ENCODE data around the gene ABHD6. TPM values are rescaled to one million over a fixed set of nuclear protein-coding genes. Genes with fewer than 3 reads are reported as not detected.

ABHD6 gene
- total RNA-seq, 6 donors from 2014 or later, result 9.7 to 54.7 (median 16.9) TPM

DNA sequence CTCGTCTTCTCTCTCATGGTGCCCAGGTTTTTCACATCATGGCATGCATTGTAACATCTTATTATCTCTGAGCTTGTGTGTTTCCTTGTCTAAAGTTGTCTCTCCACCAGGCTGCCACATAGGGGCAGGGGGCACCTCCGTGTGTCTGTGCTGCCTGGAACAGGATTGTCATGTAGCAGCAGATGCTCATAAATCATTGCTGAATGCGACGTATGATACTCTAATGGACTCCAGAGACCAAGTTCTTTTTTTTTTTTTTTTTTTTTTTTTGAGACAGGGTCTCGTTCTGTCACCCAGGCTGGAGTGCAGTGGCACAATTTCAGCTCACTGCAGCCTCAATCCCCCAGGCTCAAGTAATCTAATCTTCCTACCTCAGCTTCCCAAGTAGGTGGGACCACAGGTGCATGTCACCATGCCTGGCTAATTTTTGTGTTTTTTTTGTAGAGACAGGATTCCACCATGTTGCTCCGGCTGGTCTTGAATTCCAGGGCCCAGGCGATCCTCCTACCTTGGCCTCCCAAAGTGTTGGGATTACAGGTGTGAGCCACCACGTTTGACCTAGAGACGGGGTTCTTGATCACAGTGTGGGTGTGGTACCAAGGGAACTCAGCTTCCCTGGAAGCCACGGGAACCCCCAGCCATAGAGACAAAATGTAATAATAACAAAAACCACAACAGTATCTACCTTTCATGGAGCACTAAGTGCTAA lies 22.1 kb upstream of the ABHD6 start:
- Histone ChIP-seq H3K4me1 (peaks cover 16 to 27% (median 19%) of the 10 kb centered on the region in 4 donors), H3K4me3 (no peak overlapping the region), H3K27me3 (no peaks in the 10 kb centered on the region), H3K9me3 (no peaks in the 10 kb centered on the region), H3K36me3 (no peaks in the 10 kb centered on the region), H3K27ac (peak overlapping the region in 3 of 4 donors; percentile 39 to 46 (median 42))
- 68 to 76% methylated on average over 10 of the region's 10 CpGs for WGBS, 2 donors
- DNase-seq (no peak), ATAC-seq (ENCODE audit: low FRiP score in 2 of 2) (no peak)
- no peak for TF ChIP-seq POLR2A (IDR thresholded peaks at IDR 0.05)
- TF ChIP-seq EP300 (IDR thresholded peaks at IDR 0.05), result no peak
- TF ChIP-seq, protein P1, sequence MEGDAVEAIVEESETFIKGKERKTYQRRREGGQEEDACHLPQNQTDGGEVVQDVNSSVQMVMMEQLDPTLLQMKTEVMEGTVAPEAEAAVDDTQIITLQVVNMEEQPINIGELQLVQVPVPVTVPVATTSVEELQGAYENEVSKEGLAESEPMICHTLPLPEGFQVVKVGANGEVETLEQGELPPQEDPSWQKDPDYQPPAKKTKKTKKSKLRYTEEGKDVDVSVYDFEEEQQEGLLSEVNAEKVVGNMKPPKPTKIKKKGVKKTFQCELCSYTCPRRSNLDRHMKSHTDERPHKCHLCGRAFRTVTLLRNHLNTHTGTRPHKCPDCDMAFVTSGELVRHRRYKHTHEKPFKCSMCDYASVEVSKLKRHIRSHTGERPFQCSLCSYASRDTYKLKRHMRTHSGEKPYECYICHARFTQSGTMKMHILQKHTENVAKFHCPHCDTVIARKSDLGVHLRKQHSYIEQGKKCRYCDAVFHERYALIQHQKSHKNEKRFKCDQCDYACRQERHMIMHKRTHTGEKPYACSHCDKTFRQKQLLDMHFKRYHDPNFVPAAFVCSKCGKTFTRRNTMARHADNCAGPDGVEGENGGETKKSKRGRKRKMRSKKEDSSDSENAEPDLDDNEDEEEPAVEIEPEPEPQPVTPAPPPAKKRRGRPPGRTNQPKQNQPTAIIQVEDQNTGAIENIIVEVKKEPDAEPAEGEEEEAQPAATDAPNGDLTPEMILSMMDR (IDR thresholded peaks at IDR 0.05), result no peak
- TF ChIP-seq POLR2AphosphoS5 (IDR thresholded peaks at IDR 0.05), result no peak

DNA sequence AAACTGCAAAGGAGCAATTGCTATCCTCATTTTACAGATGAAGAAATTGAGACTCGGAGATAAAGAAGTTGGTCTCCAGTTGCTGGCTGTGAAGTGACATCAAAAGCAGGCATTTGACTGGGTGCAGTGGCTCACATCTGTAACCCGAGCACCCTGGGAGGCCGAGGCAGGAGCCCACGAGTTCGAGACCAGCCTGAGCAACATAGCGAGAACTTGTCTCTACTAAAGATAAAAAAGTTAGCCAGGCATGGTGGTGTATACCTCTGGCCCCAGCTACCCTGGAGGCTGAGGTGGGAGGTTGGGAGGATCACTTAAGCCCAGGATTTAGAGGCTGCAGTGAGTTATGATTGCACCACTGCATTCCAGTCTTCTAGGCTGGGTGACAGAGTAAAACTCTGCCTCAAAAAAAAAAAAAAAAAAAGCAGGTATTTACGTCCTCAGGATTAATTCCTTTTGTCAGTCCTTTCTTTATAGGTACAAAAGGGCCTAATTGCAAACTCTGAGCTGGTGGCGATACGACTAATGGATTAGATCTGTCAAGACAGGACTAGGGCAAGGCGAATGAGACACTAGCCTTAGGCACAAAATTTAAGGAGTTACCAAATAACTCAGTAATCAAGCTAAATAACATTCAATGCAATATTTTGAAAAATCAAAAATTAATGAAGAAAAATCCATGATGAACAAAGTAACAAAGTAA lies 20.9 kb upstream of the ABHD6 start:
- peak overlapping the region in 2 of 4 donors; percentile 42 to 51 for H3K27ac ChIP-seq
- H3K4me1 ChIP-seq, result peaks cover 16 to 27% (median 19%) of the 10 kb centered on the region in 4 donors
- TF ChIP-seq, protein P1 (IDR thresholded peaks at IDR 0.05), result no peak
- TF ChIP-seq EP300 (IDR thresholded peaks at IDR 0.05) (no peak), POLR2A (IDR thresholded peaks at IDR 0.05) (no peak), POLR2AphosphoS5 (IDR thresholded peaks at IDR 0.05) (no peak)

DNA sequence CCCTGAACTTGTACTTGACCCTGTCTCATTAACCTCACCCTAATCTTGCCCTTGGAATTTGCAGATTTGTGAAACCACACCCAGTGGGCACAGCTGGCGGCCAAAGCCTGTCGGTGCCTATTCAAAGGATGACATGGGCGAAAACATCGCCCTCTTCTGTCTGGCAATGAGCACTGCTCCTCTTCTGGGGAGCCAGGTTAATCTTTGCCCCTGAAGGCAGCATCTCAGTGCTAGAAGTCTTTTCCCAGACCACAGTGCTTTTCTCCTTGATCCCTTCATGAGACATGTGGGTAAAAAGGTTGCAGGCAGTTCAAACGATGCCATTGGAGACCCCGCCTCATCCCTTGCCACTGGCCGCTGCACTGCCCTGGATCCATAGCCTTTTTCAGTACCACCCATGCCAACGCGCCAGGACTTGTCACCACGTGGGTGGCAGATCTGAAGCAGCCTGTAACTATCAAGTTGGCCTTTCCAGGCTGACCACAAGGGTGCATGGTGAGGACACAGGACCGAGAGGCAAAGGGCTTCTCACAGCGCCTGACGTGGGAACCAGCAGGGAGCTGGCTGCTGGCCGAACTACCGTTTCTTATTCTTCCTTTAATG lies 20.3 kb upstream of the ABHD6 start:
- no peaks in the 10 kb centered on the region for H3K27me3 ChIP-seq
- DNase-seq, result peak; percentile 43 to 82
- no peaks in the 10 kb centered on the region for H3K36me3 ChIP-seq
- WGBS, 2 donors, result 6 to 13% methylated on average over 9 to 15 of the region's 15 CpGs
- peak; percentile 80 to 88 for ATAC-seq (ENCODE audit: low FRiP score in 2 of 2)
- H3K4me1 ChIP-seq, result peaks cover 16 to 27% (median 19%) of the 10 kb centered on the region in 4 donors
- H3K4me3 ChIP-seq, result no peak overlapping the region
- peak overlapping the region in 3 of 4 donors; percentile 16 to 51 (median 48) for H3K27ac ChIP-seq
- H3K9me3 ChIP-seq, result no peaks in the 10 kb centered on the region
- TF ChIP-seq EP300 (IDR thresholded peaks at IDR 0.05), result no peak
- TF ChIP-seq, protein P1 (IDR thresholded peaks at IDR 0.05), result peak; percentile 71 to 83 (median 79)

More for the DNA sequence above, 20.9 kb upstream of the ABHD6 start:
- Histone ChIP-seq H3K36me3 (no peaks in the 10 kb centered on the region), H3K9me3 (no peaks in the 10 kb centered on the region), H3K27me3 (no peaks in the 10 kb centered on the region), H3K4me3 (no peak overlapping the region)
- 79 to 81% methylated on average over 10 of the region's 10 CpGs for WGBS, 2 donors
- ATAC-seq (ENCODE audit: low FRiP score in 2 of 2) (no peak), DNase-seq (no peak)

DNA sequence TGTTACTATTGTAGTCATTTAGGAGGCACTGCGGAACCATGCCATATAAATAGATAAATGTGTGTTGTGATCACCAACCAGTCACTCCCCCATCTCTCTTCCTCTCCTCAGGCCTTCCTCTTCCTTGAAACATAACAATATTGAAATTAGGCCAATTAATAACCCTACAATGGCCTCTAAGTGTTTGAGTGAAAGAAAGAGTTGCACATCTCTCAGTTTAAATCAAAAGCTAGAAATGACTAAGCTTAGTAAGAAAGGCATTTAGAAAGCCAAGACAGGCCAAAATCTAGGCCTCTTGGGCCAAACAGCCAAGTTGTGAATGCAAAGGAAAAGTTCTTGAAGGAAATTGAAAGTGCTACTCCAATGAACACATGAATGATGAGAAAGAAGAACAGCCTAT lies 18.7 kb upstream of the ABHD6 start:
- peak overlapping the region in 1 of 4 donors; percentile 3 for H3K27ac ChIP-seq
- ATAC-seq (ENCODE audit: low FRiP score in 2 of 2) (no peak), DNase-seq (no peak)
- no peaks in the 10 kb centered on the region for H3K9me3 ChIP-seq
- TF ChIP-seq, protein P1 (IDR thresholded peaks at IDR 0.05), result no peak
- TF ChIP-seq POLR2A (IDR thresholded peaks at IDR 0.05) (no peak), EP300 (IDR thresholded peaks at IDR 0.05) (no peak), POLR2AphosphoS5 (IDR thresholded peaks at IDR 0.05) (no peak)
- 75 to 82% methylated on average over 1 of the region's 1 CpG for WGBS, 2 donors
- H3K4me3 ChIP-seq, result no peak overlapping the region
- H3K27me3 ChIP-seq, result no peaks in the 10 kb centered on the region
- H3K36me3 ChIP-seq, result no peaks in the 10 kb centered on the region
- H3K4me1 ChIP-seq, result peaks cover 16 to 27% (median 19%) of the 10 kb centered on the region in 4 donors

Measured in upper lobe of left lung (tissue), 6 donors.